GM18868 (cell line): ENCODE data around the gene FRMD1.
"Not testable (repeated sequence)": the region's sequence is repeated elsewhere in the genome, so short reads cannot be mapped to it uniquely, and the experiment has no call there.

Experiments used
- ATAC-seq: cut with Tn5 transposase; IDR thresholded peaks from one replicate; pipeline ENCODE4 v1.9.1; 2021; ENCODE audit warnings: mild to moderate bottlenecking, moderate library complexity; ENCODE audit not compliant: unreplicated experiment

Gene FRMD1

DNA sequence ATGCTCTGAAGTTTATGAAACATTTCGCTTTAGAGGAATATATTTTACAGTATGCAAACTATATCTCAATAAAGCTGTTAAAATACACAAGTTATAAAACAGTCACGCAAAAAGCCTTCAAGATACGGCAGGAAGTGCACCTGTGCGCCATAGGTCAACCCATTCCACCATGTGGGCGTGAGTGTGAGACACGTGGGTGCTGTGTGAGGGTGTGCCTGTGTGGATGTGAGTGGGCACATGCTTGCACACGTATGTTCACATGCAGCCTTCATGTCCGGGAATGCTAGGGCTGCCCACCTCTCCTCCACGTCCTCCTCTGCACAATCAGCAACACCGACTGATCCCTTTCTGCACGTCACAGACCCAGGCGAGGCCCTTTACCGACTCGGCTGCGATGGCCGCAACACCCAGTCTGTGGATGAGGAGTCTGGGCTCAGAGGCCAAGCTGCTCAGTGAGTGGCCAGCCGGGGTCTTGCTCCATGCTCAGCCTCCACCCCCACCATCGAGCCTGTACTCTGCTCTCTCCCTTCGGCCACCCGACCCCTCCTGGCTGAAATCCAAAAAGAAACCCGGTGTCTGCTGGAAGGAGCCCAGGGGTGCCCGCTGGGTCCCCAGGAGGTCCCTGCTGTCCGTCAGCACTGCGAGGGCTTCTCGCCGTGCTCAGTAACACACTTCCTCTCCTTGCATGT lies 3.0 kb upstream of the FRMD1 start:
- no peak for ATAC-seq

DNA sequence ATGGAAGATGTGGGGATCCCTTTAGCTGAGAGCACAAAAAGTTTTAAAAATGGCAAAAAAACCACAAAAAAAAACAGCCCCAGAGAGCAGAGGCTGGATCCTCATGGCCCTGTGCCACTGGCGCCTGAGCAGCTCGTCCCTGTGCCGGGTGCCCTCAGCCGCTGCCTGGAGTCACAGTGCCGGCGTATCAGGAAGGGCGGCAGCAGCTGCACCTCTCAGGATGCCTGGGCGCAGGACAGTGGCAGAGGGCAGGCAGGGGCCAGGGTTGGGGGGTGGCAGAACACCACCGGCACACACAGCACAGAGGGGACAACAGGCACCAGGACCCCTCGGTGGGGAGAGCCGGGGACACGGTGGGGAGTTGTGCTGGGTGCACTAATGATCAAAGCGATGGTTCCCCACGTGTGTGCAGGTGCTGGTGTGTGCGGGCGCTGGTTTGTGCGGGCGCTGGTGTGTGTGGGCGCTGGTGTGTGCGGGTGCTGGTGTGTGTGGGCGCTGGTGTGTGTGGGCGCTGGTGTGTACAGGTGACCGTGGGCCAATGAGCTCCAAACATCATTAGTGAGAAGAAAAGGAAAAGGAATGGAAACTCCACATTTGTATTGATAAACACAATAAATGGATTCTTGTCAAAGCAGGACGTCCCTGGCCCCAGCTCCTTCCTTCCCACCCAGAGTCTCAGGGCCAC lies 1.5 kb upstream of the FRMD1 start:
- ATAC-seq, result no peak

DNA sequence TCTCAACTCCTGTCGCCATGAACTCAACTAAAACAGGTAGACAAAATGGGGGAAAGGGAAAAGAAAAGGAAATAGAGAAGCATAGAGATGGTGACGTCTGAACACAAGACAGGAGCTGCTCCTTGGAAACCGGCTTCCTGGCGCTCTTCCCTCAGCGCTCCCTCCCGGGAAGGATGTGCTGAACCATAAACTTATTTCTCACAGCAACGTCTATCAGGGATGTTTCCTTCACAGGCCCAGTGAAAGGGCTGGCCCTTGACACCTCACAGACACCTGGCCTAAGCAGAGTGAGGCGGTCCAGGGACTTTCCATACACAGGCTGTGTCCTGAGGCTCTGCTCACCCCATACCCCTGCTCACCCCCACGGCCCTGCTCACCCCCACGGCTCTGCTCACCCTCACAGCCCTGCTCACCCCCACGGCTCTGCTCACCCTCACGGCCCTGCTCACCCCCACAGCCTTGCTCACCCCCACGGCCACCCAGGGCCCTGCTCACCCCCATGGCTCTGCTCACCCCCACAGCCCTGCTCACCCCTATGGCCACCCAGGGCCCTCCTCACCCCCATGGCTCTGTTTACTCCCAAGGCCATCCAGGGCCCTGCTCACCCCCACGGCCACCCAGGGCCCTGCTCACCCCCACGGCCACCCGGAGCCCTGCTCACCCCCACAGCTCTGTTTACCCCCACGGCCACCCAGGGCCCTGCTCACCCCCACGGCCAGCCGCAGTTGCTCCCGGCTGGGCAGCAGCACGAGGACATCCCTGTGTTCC lies 653 bp downstream of the FRMD1 start:
- no peak for ATAC-seq

DNA sequence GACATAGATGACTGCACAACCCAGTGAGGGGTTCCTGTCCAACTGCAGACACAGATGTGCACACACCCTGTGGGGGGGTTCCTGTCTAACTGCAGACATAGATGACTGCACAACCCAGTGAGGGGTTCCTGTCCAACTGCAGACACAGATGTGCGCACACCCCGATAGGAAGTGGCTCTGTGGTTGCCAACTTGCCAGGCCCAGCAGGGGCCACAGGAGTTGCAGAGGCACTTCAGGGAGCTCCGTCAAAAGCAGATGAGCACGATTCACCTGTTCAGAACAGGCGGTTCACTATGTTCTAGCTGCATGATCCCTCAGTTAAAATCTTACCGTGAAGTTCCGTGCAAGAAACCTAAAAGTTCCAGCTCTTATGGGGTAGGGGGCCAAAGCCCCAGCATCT lies 1.6 kb downstream of the FRMD1 start:
- ATAC-seq, result not testable (repeated sequence)

DNA sequence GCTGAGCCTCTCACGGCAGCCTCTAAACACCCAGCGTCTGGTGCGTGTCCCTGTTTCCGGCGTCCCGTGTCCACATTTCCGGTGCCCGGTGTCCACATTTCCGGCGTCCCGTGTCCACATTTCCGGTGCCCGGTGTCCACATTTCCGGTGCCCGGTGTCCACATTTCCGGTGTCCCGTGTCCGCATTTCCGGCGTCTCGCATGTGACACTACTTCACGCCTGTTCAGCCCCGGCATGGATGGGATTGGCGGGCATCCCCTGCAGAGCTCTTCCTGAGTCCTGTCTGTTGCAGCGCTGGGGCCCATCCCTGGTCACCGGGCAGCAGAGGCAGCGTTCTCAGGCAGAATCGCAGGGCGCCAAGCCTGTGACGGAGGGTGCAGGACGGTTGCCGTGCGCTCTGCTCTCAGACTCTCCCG lies 3.2 kb downstream of the FRMD1 start:
- no peak for ATAC-seq

DNA sequence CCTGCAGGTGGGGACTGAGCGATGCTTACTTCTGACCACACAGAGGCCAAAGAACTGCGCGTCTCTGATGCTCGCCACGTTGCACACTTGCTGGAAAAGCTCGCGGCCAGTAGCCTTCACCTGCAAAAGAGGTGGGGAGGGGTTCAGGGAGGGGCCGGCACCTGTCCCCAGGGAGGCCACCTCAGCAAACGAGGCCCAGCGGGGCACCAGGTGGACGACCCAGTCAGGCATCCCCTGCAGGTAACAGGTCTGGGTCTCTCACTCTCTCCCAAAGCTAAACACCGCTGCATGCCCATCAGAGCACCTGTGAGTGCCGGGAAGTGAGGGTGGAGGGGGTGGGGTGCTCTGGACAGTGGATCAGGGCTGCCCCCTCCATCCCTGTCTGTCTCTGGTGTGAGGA lies 3.8 kb downstream of the FRMD1 start:
- ATAC-seq, result no peak

DNA sequence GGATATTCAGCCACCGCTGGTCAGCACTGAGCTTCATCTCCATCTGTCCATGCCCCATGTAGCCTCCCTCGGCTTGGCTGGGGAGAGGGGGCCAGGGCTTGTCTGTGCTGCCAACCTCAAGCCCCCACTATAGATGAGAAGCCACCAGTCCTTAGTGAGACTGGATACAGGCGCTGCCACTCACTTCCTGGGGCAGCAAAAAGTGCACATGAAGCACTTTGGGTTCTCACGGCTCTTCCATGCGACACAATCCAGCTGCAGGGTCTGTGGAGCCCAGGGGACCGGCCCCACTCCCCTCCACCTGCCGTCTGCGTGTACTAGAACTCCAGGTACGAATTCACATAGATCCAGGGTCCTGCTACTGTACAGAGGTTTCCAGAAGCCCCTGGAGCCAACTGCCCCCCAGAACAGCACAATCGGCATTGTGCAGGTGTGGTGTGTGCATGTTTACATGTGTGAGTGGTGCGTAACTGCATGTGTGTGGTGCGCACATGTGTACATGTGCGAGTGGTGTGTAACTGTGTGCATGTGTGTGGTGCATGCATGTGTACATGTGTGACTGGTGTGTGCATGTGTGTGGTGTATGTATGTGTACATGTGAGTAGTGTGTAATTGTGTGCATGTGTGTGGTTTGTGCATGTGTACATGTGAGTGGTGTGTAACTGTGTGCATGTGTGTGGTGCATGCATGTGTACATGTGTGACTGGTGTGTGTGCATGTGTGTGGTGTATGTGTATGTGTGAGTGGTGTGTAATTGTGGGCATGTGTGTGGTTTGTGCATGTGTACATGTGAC lies 4.9 kb downstream of the FRMD1 start:
- no peak for ATAC-seq

DNA sequence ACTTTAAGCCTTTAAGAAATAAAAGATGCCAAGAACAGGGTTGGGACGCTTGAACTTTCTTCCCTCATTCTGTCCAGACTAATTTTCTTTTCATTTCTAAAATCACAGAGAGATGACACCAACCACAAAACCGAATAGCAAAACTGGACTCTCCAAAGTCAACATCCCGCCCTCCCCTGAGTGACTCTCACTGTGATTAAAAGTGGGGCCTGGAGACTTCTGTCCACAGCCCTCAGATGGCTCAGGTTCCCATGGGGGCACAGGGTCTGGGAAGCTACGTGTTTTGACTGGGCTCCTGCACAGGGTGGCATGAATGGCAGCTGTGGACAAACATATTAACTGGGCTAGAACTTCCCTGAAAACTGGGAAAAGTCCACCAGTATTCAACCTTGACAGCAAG lies 6.3 kb downstream of the FRMD1 start:
- no peak for ATAC-seq

DNA sequence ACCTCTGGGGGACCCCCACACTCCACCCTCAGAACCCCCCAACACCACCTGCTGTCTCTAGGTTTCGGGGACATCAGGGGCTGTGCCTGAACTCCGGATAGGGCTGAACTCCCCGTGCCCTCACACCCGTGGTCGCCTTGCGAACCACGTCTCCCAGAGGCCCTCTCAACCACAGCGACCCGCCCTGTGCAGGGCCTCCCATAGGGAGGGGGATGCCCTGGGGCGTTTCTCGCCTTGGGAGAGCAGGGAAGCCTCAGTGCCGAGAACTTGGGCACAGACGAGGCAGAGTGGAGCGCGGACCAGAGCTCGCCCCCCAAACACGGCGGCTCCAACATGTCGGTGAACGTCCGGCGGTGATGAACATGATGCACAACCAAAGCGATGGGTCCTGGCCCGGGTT lies 6.8 kb downstream of the FRMD1 start:
- no peak for ATAC-seq

DNA sequence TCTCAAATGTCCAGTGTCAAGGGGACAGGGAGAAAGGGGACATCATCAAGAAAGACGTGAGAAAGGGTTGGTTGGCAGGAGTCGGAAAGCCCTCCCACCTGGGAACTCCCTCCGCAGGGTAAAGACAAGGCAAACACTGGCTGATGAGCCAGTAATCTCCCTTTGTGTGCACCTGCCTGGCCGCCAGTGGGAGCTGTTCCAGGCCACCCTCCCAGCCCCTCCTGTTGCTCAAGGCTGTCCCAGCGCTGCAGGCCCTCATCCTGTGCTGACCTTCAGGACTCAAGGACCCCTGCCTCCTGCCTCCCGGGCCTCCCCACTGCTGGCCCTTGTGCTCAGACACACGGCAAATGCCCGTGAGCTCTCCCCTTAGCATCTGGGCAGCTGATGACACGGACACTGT lies 7.4 kb downstream of the FRMD1 start:
- ATAC-seq, result no peak

DNA sequence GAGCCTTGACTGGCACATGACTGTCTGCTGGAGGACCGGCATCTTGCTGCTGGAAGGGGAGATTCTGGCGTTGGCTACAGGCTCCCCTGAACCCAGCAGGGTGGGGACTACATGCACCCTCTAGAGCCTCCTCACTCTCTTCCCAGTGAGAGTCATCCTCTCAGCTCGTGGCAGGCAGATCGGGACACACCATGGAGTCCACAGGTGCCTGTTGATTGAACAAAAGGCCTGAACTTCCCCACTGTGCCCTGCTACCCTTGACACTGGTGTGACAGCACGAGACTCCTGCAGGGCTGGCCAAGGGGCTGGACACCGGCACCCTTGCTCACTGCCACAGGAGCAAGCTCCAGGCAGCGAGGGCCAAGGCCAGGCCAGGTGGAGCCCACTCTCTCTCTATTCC lies 8.2 kb downstream of the FRMD1 start:
- ATAC-seq, result no peak

DNA sequence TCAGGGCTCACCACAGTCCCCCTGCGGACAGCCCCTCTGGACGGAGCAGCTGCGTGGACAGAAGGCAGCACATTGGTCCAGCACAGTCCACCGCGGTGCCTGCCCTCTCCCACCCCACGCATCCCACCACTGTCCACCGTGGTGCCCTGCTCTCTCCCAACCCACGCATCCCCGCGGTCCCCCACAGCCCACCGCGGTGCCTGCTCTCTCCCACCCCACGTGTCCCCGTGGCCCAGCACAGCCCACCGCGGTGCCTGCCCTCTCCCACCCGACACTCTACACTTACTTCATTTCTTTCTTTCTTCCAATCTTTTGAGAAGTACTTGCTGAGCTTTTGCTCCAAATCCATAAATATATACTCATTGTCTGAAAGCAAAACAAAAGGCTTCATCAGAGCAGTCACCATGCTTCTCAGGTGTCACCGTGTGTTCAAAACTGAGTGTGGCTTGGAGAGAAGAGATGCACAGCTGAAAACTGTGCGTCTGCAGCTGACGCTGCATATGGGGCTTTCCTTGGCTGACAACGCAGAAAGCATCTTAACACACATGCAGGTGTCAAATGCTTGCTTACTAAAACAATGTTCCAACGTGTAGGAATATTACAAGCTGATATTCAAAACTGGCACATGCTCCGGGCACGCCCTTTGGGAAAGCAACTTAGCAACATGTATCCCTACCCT lies 11.8 kb downstream of the FRMD1 start:
- ATAC-seq, result no peak

DNA sequence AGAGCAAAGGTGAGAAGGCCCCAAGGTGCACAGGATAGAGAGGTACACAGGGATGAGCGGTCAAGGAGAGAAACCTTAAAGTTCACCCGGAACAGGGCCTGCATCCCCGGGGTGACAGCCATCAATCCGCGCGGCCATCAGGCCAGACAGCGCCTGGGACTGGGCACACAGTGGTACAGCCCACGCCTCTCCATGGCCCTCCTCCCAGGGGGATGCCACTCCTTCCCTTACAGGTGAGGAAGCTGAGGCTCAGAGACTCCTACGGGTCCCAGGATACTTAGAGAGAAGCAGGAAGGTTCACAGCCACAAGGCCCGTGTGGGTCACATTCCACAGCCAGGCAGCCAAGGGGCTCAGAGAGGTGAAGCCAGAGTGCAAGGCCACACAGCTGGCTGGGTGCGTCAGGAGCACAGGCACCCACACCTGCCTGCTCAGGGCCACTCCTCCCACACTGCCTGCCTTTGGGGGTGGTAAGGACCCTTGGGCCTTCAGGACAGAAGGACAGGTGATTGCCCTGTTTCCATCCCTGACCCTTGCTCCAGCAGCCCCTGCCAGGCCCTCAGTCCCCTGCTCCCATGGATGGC lies 14.7 kb downstream of the FRMD1 start:
- no peak for ATAC-seq

DNA sequence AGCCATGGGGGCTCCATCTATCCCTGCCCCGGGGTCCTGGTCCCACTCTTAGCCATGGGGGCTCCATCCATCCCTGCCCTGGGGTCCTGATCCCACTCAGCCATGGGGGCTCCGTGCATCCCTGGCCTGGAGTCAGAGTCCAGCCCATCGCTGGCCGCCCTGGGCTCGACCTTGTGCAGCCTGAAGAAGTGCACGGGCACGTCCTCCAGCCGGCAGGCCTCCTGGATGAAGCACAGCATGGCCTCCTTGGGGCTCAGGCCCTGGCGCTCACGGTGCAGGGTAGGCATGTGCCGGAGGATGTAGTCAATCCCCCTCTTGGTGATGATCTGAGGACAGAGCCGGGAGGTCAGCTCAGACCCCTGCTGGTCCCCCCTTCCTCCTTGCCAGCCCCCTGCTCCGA lies 15.6 kb downstream of the FRMD1 start:
- ATAC-seq, result no peak

DNA sequence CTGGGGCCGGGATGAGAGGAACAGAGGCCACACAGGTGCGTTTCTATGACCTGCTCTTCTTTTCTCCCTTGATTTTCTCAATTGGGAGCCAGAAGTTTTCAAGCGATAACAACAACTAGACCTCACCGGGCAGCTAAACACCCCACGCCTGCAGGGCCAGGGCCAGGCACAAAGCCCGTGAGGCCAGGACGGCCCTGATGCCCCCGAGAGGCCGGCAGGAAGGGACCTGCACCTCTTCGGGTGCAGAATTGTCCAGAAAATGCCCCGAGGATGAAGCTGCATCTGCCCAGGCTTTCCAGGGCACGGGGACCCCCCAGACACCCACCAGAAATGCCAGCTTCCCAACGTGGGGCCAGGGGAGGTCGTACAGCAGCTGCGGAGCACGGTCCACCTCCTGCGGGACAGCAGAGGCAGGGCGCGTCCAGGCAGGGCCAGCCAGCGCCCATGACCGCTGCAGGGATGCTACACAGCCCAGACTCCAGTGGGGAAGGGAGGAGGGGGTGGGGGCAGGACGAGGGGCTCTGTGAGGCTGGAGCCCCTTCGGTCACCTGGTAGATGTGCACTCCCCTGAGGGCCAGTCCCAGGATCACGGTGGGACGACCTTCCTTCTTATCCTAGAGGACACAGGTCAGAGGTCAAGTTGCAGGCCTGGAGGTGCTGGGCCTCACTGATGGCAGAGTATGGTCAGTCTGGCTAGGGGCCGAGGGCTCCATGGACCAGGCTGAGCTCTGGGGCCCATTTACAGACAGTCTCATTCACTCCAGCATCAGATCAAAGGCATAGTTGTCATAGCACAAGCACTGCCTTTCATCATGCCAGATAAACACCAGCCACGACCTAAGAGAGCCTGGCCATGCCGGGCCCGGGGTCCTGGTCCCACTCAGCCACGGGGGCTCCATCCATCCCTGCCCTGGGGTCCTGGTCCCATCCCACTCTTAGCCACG lies 16.4 kb downstream of the FRMD1 start:
- no peak for ATAC-seq

DNA sequence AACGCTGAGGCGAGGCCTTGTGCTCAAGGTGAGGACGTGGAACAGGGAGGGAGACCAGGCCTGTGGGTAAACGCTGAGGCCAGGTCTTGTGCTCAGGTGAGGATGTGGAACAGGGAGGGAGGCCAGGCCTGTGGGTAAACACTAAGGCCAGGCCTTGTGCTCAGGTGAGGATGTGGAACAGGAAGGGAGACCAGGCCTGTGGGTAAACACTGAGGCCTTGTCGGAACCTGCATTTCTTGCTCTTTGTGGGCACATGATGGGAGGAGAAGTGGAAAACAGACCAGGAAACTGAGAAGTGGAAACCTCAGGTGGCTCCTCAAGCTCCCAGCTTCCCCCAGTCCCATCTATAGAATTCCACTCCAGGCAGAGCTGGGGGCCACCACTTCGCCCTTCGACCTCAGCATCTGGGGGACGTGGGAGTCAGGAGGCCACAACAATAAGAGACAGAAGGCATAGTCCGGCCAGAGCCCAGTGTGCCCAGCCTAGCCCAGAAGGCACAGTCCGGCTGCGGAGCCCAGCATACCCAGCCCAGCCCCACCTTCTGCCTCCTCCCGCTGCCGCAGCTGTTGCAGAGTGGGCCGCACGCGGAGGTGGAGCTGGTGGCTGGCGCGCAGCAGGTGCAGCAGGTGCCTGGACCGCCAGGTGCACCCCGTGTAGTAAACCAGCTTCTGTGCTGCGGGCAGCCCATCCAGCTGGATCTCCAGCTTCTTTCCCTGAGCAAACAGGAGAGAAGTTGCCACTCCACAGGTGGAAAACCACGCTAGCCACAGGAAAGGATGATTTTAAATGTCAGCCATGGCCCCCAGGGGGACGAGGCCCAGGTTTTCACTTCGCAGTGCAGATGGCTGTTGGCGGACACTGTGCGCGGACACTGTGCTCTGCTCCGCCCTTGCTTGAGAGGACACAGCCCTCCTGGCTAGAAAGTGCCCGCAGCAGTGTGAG lies 17.5 kb downstream of the FRMD1 start:
- no peak for ATAC-seq

DNA sequence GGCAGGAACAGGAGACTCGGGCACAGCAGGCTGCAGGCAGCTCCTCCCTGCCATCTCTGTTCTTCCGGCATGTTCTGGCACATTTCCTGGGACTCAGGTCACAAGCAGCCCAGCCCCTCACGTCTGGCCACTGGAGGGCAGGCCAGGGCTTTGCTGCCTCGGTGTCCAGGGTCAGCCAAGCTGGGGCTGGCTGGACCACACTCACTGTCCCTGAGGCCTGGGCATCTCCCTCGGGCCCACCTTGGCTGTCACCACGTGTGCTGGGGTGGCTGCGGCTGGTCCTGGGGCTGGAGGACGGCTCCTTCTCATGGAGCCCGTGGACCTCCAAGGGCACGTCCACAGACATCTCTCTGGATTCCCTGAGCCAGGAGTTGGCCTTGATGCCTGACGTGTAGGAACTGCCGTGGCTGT lies 18.5 kb downstream of the FRMD1 start:
- ATAC-seq, result no peak
